OCI-LY1 (cell line): ENCODE results near the gene P4HA3.

Source experiments
- EZH2 ChIP-seq: fragments of 200-600 bp; sonication (generic), shearing (Covaris generic); IDR thresholded peaks from 2 replicates; pipeline ENCODE4 v1.8.0; 2017; ENCODE audit warnings: borderline replicate concordance, mixed run types, mild to moderate bottlenecking, antibody characterized with exemption, low read length, moderate library complexity, mixed read lengths
- TF ChIP-seq, protein P1 (sequence below): fragments of 200-600 bp; sonication (generic), shearing (Covaris generic); IDR thresholded peaks from 2 replicates; pipeline ENCODE4 v1.5.1; 2017; ENCODE audit warnings: mild to moderate bottlenecking, antibody characterized with exemption, low read length, moderate library complexity, mixed read lengths

DNA sequence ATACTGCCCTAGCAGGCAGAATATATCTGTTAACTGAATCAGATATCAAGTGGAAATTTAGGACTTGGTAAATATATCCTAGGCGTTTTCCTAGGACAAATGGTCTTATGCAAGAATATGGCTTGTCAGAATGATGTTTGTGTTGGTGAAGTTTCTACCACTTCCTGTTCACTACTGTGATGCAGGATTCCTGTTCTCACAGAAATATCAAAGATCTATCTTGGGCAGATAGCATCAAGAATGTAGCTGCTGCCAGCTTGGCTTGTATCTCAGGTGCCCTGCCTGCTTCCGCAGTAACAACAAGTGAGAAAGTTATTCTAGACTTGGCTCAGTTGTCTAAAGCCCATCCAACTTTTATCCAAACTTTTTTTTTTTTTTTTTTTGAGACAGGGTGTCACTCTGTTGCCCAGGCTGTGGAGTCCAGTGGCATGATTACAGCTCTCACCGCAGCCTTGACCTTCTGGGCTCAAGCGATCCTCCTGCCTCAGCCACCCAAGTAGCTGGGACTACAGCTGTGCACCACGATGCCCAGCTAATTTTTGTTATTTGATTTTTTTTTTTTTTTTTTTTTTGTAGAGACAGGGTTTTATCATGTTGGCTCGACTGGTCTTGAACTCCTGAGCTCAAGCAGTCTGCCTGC lies 79.0 kb downstream of the P4HA3 start:
- TF ChIP-seq, protein P1, sequence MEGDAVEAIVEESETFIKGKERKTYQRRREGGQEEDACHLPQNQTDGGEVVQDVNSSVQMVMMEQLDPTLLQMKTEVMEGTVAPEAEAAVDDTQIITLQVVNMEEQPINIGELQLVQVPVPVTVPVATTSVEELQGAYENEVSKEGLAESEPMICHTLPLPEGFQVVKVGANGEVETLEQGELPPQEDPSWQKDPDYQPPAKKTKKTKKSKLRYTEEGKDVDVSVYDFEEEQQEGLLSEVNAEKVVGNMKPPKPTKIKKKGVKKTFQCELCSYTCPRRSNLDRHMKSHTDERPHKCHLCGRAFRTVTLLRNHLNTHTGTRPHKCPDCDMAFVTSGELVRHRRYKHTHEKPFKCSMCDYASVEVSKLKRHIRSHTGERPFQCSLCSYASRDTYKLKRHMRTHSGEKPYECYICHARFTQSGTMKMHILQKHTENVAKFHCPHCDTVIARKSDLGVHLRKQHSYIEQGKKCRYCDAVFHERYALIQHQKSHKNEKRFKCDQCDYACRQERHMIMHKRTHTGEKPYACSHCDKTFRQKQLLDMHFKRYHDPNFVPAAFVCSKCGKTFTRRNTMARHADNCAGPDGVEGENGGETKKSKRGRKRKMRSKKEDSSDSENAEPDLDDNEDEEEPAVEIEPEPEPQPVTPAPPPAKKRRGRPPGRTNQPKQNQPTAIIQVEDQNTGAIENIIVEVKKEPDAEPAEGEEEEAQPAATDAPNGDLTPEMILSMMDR: no peak
- no peak for TF ChIP-seq EZH2
